HTR-8/SVneo (cell line): ENCODE data around the gene CPD.
"Not testable (repeated sequence)": the region's sequence is repeated elsewhere in the genome, so short reads cannot be mapped to it uniquely, and the experiment has no call there.

Experiments
- DNase-seq: peaks from one replicate; pipeline ENCODE4 v3.0.0; 2011; ENCODE audit warnings: low spot score, mixed read lengths; ENCODE audit not compliant: insufficient read length
- FAIRE-seq: peaks from 2 replicates; lab custom pipeline; 2011; peaks lifted over from hg19 to GRCh38; lab: Jason Lieb, UNC

The CPD gene

GRCh38 chr17:30378825-30379302 is at the start of gene CPD:
Gene CPD, plus strand, starts transcription at chr17:30378927. Its CDS starts 54 bp downstream, at chr17:30378981.
- peak; percentile 97 for DNase-seq
- FAIRE-seq = peak; percentile 95

GRCh38 chr17:30332057-30332542 is 46.6 kb upstream of the CPD start:
- no peak for FAIRE-seq

GRCh38 chr17:30333503-30334360 is 45.0 kb upstream of the CPD start, which contains the start of gene TMIGD1:
Gene TMIGD1, minus strand, starts transcription at chr17:30334057. Its CDS starts 1,924 bp downstream, at chr17:30332133.
- no peak for DNase-seq
- no peak for FAIRE-seq

More at GRCh38 chr17:30332057-30332542, 46.6 kb upstream of the CPD start:
- no peak for DNase-seq

GRCh38 chr17:30334421-30334820 is 44.3 kb upstream of the CPD start:
- DNase-seq = no peak
- FAIRE-seq = no peak

- DNase-seq = peak; percentile 44
- FAIRE-seq = no peak
Observed at GRCh38 chr17:30336369-30337171, 42.2 kb upstream of the CPD start.

GRCh38 chr17:30337393-30337999 is 41.2 kb upstream of the CPD start:
- FAIRE-seq = no peak
- DNase-seq = no peak

- FAIRE-seq = no peak
- DNase-seq = no peak
Observed at GRCh38 chr17:30339086-30339485, 39.6 kb upstream of the CPD start.

GRCh38 chr17:30340801-30341356 is 37.8 kb upstream of the CPD start:
- FAIRE-seq (no peak), DNase-seq (no peak)

GRCh38 chr17:30341703-30342249 is 37.0 kb upstream of the CPD start:
- FAIRE-seq = no peak
- DNase-seq = no peak

GRCh38 chr17:30343244-30343643 is 35.5 kb upstream of the CPD start:
- FAIRE-seq, DNase-seq: not testable (repeated sequence)

GRCh38 chr17:30343796-30344195 is 34.9 kb upstream of the CPD start:
- DNase-seq = no peak
- no peak for FAIRE-seq

- FAIRE-seq = no peak
- DNase-seq = no peak
Observed at GRCh38 chr17:30344283-30345088, 34.2 kb upstream of the CPD start.

GRCh38 chr17:30345089-30345433 is 33.7 kb upstream of the CPD start:
- no peak for DNase-seq
- no peak for FAIRE-seq

- DNase-seq (no peak), FAIRE-seq (no peak)
Observed at GRCh38 chr17:30345527-30346075, 33.1 kb upstream of the CPD start.

- DNase-seq (no peak), FAIRE-seq (no peak)
Observed at GRCh38 chr17:30346221-30346795, 32.4 kb upstream of the CPD start.

GRCh38 chr17:30347488-30347887 is 31.2 kb upstream of the CPD start:
- FAIRE-seq (no peak), DNase-seq (no peak)

- DNase-seq (no peak), FAIRE-seq (no peak)
Observed at GRCh38 chr17:30349252-30349651, 29.5 kb upstream of the CPD start.

- not testable (repeated sequence) for FAIRE-seq, DNase-seq
Observed at GRCh38 chr17:30351263-30351662, 27.5 kb upstream of the CPD start.
